Right cardiac atrium (tissue), 5 donors: Measurements from ENCODE around the gene TRIM8. TPM values are rescaled to one million over a fixed set of nuclear protein-coding genes. Genes with fewer than 3 reads are reported as not detected.
"Not testable (repeated sequence)": the region's sequence is repeated elsewhere in the genome, so short reads cannot be mapped to it uniquely, and the experiment has no call there.

ENCODE experiments used
- ATAC-seq, 2 donors: fragments of 200-7000 bp; cut with Tn5 transposase; one replicate each; pipeline versions ENCODE4 v1.8.0 to v1.9.1; 2020; ENCODE audit warnings: moderate library complexity in 2 of 2, mild to moderate bottlenecking in 1 of 2
- DNase-seq, 3 donors: peaks; one replicate each; pipeline ENCODE4 v3.0.0-alpha.2; 2020
- H3K27ac ChIP-seq: one replicate; pipeline ENCODE4 v1.5.1; 2013; ENCODE audit warnings: mild to moderate bottlenecking, low read length, control low read depth, moderate library complexity
- H3K27me3 ChIP-seq: one replicate; pipeline ENCODE4 v1.6.1; 2013; ENCODE audit not compliant: control insufficient read depth, insufficient read depth
- H3K4me1 ChIP-seq: one replicate; pipeline ENCODE4 v1.6.1; 2013; ENCODE audit warnings: low read length; ENCODE audit not compliant: control insufficient read depth, insufficient read depth
- H3K4me3 ChIP-seq: one replicate; pipeline ENCODE4 v1.5.1; 2013; ENCODE audit warnings: low read length, control low read depth
- H3K9me3 ChIP-seq: one replicate; pipeline ENCODE4 v1.6.1; 2013; ENCODE audit warnings: low read length; ENCODE audit not compliant: control insufficient read depth
- WGBS: extraction: QIAGEN DNeasy Blood & Tissue Kit; methylation state at CpG from one replicate; pipeline ENCODE4 v1.1.7; 2013; 5-methylcytosine and 5-hydroxymethylcytosine counted together
- intact Hi-C, 4 donors: fragments of 100-400 bp; cut with DNase I; formaldehyde crosslinking; loops; one replicate each; pipeline versions ENCODE4 v1.11.0 to v1.14.0; 2022 to 2023
- polyA plus RNA-seq: library from polyadenylated mRNA; stranded (reverse); fragments of 200-250 nt; gene quantifications from one replicate; pipeline ENCODE4 v1.2.3, GENCODE V29; 2013
- total RNA-seq, 4 donors: library from RNA; stranded (reverse); fragmentation: NEBNext Ultra II Directional; extraction: Animal tissue kit (Norgen Biotek cat#: 25700); gene quantifications; one replicate each; pipeline ENCODE4 v1.2.1, GENCODE V29; 2021
- donor health status: healthy with polysubstance abuse.
- donor health status: DM: no; HTN: yes; CAD: no.
- donor health status: DM: no; HTN: no; CAD: no.
- donor health status: DM: no; HTN: yes; CAD: no; lungs with severe emphysema.
- donor health status: DM: yes; HTN: yes; CAD: no.

Gene TRIM8
- total and polyA plus RNA-seq, 5 donors, result 71.4 to 120 (median 108) TPM

- ATAC-seq (no peak), DNase-seq (no peak)
- Histone ChIP-seq H3K27me3 (no peaks in the 10 kb centered on the region), H3K27ac (no peak overlapping the region), H3K9me3 (no peaks in the 10 kb centered on the region), H3K4me1 (peaks cover 3% of the 10 kb centered on the region), H3K4me3 (no peak overlapping the region)
- intact Hi-C loops, result no loop called here
- WGBS, result 94% methylated on average over 7 of the region's 7 CpGs
These were observed 38.1 kb downstream of the TRIM8 start for GRCh38 chr10:102682416-102682815.

- WGBS, result 91% methylated on average over 4 of the region's 4 CpGs
- no peaks in the 10 kb centered on the region for H3K9me3 ChIP-seq
- H3K4me3 ChIP-seq, result no peak overlapping the region
- no peak for DNase-seq
- intact Hi-C loops, result no loop called here
- H3K27ac ChIP-seq, result no peak overlapping the region
- H3K4me1 ChIP-seq, result peaks cover under 1% of the 10 kb centered on the region
- H3K27me3 ChIP-seq, result no peaks in the 10 kb centered on the region
- no peak for ATAC-seq
These were observed 38.7 kb downstream of the TRIM8 start for GRCh38 chr10:102682981-102683380.

- no peak for ATAC-seq
- no peaks in the 10 kb centered on the region for H3K9me3 ChIP-seq
- no peak overlapping the region for H3K4me3 ChIP-seq
- H3K4me1 ChIP-seq, result no peaks in the 10 kb centered on the region
- WGBS, result 92% methylated on average over 5 of the region's 5 CpGs
- intact Hi-C loops, result no loop called here
- no peaks in the 10 kb centered on the region for H3K27me3 ChIP-seq
- H3K27ac ChIP-seq, result no peak overlapping the region
- DNase-seq, result no peak
These were observed 39.5 kb downstream of the TRIM8 start for GRCh38 chr10:102683736-102684135.

- no peak overlapping the region for H3K27ac ChIP-seq
- intact Hi-C loops, result no loop called here
These were observed 47.2 kb downstream of the TRIM8 start for GRCh38 chr10:102691285-102692066.

GRCh38 chr10:102695401-102695800 is 51.1 kb downstream of the TRIM8 start:
- DNase-seq, H3K9me3 ChIP-seq, intact Hi-C loops, H3K27ac ChIP-seq, H3K4me3 ChIP-seq, H3K4me1 ChIP-seq, ATAC-seq, H3K27me3 ChIP-seq: not testable (repeated sequence)
- WGBS, result 98% methylated on average over 10 of the region's 10 CpGs

More at GRCh38 chr10:102691285-102692066, 47.2 kb downstream of the TRIM8 start:
- ATAC-seq (peak in 1 of 2 donors; percentile 59), DNase-seq (no peak)
- no peaks in the 10 kb centered on the region for H3K9me3 ChIP-seq
- WGBS, result 66% methylated on average over 8 of the region's 8 CpGs
- H3K4me3 ChIP-seq, result no peak overlapping the region
- no peaks in the 10 kb centered on the region for H3K27me3 ChIP-seq
- H3K4me1 ChIP-seq, result no peaks in the 10 kb centered on the region

- intact Hi-C loops, result no loop called here
- WGBS, result 96% methylated on average over 3 of the region's 3 CpGs
- peaks cover under 1% of the 10 kb centered on the region for H3K4me1 ChIP-seq
- no peaks in the 10 kb centered on the region for H3K27me3 ChIP-seq
- ATAC-seq, result no peak
- H3K9me3 ChIP-seq, result no peaks in the 10 kb centered on the region
- no peak for DNase-seq
- H3K27ac ChIP-seq, result no peak overlapping the region
- H3K4me3 ChIP-seq, result no peak overlapping the region
These were observed 52.5 kb downstream of the TRIM8 start for GRCh38 chr10:102696736-102697135.

GRCh38 chr10:102698894-102699293 is 54.6 kb downstream of the TRIM8 start:
- Histone ChIP-seq H3K27me3 (no peaks in the 10 kb centered on the region), H3K27ac (no peak overlapping the region), H3K4me3 (no peak overlapping the region), H3K4me1 (peaks cover 1% of the 10 kb centered on the region), H3K9me3 (no peaks in the 10 kb centered on the region)
- no peak for DNase-seq
- 71% methylated on average over 2 of the region's 2 CpGs for whole genome bisulfite sequencing
- intact Hi-C loops, result no loop called here
- ATAC-seq, result no peak

- peaks cover 3% of the 10 kb centered on the region for H3K4me1 ChIP-seq
- no peaks in the 10 kb centered on the region for H3K9me3 ChIP-seq
- no peaks in the 10 kb centered on the region for H3K27me3 ChIP-seq
- DNase-seq, result no peak
- no peak overlapping the region for H3K27ac ChIP-seq
- H3K4me3 ChIP-seq, result no peak overlapping the region
- 69% methylated on average over 3 of the region's 3 CpGs for WGBS
- intact Hi-C loops, result no loop called here
- peak in 1 of 2 donors; percentile 54 for ATAC-seq
These were observed 57.0 kb downstream of the TRIM8 start for GRCh38 chr10:102701272-102701671.

- H3K27ac ChIP-seq, result no peak overlapping the region
- DNase-seq (no peak), ATAC-seq (no peak)
- H3K9me3 ChIP-seq, result no peaks in the 10 kb centered on the region
- no peaks in the 10 kb centered on the region for H3K27me3 ChIP-seq
- WGBS, result 98% methylated on average over 3 of the region's 3 CpGs
- no peak overlapping the region for H3K4me3 ChIP-seq
- H3K4me1 ChIP-seq, result peaks cover 3% of the 10 kb centered on the region
- intact Hi-C loops, result no loop called here
These were observed 57.5 kb downstream of the TRIM8 start for GRCh38 chr10:102701796-102702195.

- H3K4me3 ChIP-seq, result no peak overlapping the region
- no peak for ATAC-seq
- no peak overlapping the region for H3K27ac ChIP-seq
- WGBS, result 74% methylated on average over 2 of the region's 2 CpGs
- no peaks in the 10 kb centered on the region for H3K9me3 ChIP-seq
- peaks cover 3% of the 10 kb centered on the region for H3K4me1 ChIP-seq
- intact Hi-C loops, result no loop called here
- no peaks in the 10 kb centered on the region for H3K27me3 ChIP-seq
- no peak for DNase-seq
These were observed 58.5 kb downstream of the TRIM8 start for GRCh38 chr10:102702742-102703141.

- no peak for DNase-seq
These were observed 60.6 kb downstream of the TRIM8 start for GRCh38 chr10:102704915-102705314.

More at GRCh38 chr10:102704915-102705314, 60.6 kb downstream of the TRIM8 start:
- Histone ChIP-seq H3K27me3 (no peaks in the 10 kb centered on the region), H3K27ac (no peak overlapping the region), H3K4me1 (peaks cover 3% of the 10 kb centered on the region), H3K9me3 (no peaks in the 10 kb centered on the region), H3K4me3 (no peak overlapping the region)
- intact Hi-C loops, result no loop called here
- ATAC-seq, result no peak
- WGBS, result 77% methylated on average over 6 of the region's 6 CpGs
